22Rv1 (cell line): Measurements from ENCODE around the gene NT5C3B.

Source experiments
- H3K27ac ChIP-seq: fragments of 450-650 bp; 2 replicates; pipeline ENCODE4 v1.5.1; 2017
- ZFX ChIP-seq: fragments of 450-650 bp; IDR thresholded peaks from 2 replicates; pipeline ENCODE4 v1.6.1; 2017; ENCODE audit warnings: antibody characterized with exemption, borderline replicate concordance
- TF ChIP-seq, protein P1 (sequence below): fragments of 450-650 bp; IDR thresholded peaks from 2 replicates; pipeline ENCODE4 v1.5.1; 2017; ENCODE audit warnings: mild to moderate bottlenecking

Gene NT5C3B

DNA sequence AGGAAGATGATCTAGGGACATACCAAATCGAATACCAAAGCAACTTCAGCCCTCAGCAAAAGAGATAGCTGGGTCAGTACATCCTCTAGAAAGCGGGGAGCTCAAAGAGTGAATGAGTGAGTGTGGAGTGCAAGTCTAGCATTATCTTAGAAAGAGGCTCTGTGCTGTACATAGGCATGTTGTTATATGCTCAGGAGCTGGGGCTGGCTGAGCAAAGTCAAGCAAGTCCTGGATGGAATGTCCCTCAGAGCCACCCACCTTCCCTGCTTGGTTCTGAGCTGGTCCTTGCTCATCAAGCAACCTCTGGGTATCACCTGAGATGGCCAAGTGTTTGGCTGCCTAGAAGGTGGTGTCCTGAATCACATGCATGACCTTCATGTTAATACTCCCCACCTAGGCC, 34.1 kb upstream of the NT5C3B start:
- TF ChIP-seq, protein P1, sequence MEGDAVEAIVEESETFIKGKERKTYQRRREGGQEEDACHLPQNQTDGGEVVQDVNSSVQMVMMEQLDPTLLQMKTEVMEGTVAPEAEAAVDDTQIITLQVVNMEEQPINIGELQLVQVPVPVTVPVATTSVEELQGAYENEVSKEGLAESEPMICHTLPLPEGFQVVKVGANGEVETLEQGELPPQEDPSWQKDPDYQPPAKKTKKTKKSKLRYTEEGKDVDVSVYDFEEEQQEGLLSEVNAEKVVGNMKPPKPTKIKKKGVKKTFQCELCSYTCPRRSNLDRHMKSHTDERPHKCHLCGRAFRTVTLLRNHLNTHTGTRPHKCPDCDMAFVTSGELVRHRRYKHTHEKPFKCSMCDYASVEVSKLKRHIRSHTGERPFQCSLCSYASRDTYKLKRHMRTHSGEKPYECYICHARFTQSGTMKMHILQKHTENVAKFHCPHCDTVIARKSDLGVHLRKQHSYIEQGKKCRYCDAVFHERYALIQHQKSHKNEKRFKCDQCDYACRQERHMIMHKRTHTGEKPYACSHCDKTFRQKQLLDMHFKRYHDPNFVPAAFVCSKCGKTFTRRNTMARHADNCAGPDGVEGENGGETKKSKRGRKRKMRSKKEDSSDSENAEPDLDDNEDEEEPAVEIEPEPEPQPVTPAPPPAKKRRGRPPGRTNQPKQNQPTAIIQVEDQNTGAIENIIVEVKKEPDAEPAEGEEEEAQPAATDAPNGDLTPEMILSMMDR: no peak
- no peak for TF ChIP-seq ZFX
- peak overlapping the region; percentile 42 for H3K27ac ChIP-seq

DNA sequence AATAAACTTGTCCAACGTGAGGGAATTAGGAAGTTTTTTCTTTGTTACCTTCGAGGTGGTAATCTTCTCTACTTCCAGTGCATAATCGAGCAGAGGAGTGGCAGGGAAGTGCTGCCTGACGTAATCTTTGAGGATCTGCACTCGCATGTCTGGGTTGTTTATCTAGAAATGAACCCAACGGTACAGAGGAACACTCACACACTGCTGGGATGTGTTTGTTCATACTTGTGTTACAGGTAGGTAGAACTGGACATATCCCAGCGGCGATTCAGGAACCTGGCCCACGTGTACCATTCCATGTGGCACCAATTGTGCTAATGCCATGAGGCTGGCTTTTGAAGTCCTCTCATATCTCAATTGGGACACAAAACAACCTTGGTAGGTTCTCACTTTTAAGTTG, 33.4 kb upstream of the NT5C3B start:
- H3K27ac ChIP-seq: peak overlapping the region; percentile 42

DNA sequence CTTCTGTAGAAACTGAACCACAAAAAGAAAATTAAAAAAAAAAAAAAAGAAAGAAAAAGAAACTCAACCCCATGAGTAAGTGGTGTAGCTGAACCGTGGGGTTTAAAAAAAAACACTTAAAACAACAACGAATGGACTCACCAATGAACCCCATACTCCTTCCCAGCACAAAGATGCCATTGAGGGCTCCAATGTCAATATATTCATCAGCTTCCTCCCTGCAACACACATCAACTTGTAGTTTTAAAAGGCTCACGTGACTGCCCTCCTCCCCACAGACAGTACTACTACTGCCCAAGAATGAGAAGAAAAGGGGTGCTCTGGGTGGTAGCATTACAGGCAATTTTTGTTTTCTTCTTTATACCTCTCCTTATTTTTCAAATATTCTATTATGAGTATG, 32.5 kb upstream of the NT5C3B start:
- TF ChIP-seq, protein P1: no peak
- TF ChIP-seq ZFX: no peak
- no peak overlapping the region for H3K27ac ChIP-seq

More for the DNA sequence above, 33.4 kb upstream of the NT5C3B start:
- TF ChIP-seq, protein P1: no peak
- TF ChIP-seq ZFX: no peak

DNA sequence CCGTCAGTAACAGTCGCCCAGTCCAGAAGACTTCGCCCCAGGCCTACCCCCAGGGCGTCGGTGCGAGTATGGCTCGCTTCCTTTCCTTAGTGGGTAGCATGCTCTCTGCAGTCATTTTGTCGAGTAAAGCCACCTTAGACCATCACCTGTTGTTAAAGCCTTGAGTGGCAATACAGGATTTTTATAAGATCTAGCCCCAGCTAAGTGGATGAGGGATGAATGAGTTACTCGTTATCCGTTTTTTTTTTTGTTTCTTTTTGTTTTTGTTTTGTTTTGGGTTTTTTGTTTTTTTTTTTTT, 29.5 kb upstream of the NT5C3B start:
- TF ChIP-seq ZFX: no peak
- TF ChIP-seq, protein P1: no peak
- H3K27ac ChIP-seq: peak overlapping the region; percentile 88

DNA sequence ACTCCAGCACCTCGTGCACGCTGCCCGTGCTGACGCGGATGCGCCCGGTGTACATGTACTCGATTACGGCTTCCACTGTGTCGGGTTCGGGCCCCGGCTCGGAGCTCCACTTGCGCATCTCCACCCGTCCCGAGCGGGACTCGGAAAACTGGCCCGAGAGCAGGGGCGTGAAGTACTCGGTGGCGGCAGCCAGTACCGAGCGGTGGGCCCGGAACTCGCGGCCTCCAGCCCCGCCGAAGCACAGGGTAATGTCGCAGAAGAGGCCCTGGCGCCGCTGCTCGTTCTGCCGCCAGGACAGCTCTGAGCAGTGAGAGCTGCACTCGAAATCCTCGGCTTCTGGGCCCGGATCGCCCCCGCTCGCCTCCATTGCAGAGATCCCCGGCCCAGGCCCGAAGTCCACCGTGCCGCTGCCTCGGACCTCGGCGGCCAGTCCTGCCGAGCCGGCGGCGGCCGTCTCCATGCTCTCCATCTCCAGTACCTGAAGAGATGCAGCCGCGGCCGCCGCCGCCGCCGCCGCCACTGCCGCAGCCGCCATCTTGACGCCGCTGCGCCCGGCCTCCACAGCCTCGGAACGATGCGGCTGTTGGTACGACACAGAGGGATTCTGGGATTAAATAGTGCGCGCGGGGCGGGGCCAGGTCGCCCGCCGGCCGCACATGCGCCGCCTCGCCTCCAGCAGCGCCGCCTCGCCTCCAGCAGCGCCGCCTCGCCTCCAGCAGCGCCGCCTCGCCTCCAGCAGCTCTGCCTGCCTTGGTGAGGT, 29.0 kb upstream of the NT5C3B start, which contains the start of gene KLHL11:
Gene KLHL11, minus strand, starts transcription at position 588 of the 760 bp plus-strand sequence. Its CDS starts 53 bp downstream, at position 535.
- TF ChIP-seq, protein P1: 0 out of 2 replicates have a peak, but pooled peaks have one; percentile 33
- no peak for TF ChIP-seq ZFX
- peak within 1 kb of the TSS; percentile 88 for H3K27ac ChIP-seq

DNA sequence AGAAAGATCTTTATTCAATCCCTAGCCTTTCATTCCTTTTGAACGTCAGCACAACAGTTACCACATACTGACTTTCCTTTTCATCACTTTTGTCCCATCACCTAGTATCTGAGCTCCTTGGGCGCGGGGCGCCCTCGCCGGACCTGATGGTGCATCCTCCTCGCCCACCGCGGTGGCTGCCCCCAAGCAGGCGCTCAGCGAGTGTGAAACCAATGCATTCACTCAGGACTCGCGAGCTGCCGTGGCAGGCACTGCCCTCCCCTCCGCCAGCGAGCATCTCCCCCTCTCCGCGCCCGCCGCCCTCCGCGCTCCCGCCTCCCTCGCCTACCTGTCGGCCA, 28.4 kb upstream of the NT5C3B start:
- H3K27ac ChIP-seq: peak overlapping the region; percentile 88
- TF ChIP-seq, protein P1: no peak
- TF ChIP-seq ZFX: no peak

DNA sequence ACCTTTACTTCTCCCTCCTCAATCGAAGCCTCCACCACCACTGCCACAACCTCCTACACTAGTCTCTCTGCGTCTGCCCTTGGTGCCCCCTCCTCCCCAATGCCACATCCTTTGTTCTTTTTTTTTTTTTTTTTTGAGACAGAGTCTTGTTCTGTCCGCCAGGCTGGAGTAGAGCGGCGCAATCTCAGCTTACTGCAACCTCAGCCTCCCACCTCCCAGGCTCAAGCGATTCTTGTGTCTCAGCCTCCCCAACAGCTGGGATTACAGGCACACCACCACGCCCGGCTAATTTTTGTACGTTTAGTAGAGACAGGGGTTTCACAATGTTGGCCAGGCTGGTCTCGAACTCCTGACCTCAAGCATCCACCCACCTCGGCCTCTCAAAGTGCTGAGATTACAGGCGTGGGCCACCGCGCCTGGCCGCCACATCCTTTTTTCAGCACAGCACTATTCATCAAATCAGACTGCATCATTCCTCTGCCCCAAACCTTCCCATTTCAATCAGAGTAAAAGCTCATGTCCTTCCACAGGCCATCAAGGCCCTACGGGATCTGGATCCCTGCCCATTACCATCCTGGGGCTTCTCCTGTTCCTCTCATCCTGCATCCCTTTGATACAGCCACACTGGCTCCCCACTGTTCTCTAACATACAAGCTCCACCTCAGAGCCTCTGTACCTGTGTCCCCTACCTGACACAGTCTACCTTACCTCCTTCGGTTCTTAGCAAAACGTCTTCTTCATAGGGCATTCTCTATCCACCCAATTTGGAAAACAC, 27.2 kb upstream of the NT5C3B start:
- H3K27ac ChIP-seq: no peak overlapping the region
- TF ChIP-seq, protein P1: no peak
- no peak for TF ChIP-seq ZFX
